D721Med (cell line): ENCODE data around the gene BRCC3.
A peak's percentile ranks its signal among the peaks of the same experiment; 100 is the strongest.
"Not testable (repeated sequence)": the region's sequence is repeated elsewhere in the genome, so short reads cannot be mapped to it uniquely, and the experiment has no call there.

ENCODE experiments used
- DNase-seq: peaks from one replicate; pipeline ENCODE4 v3.0.0; 2011; ENCODE audit warnings: low spot score; ENCODE audit not compliant: insufficient read length
- FAIRE-seq: peaks from 2 replicates; lab custom pipeline; 2011; peaks lifted over from hg19 to GRCh38; lab: Jason Lieb, UNC
- CTCF ChIP-seq: IDR thresholded peaks from 2 replicates; pipeline ENCODE4 v1.5.1; 2012; ENCODE audit warnings: mild to moderate bottlenecking, control low read depth; ENCODE audit not compliant: insufficient read depth; ENCODE audit errors: missing control alignments

BRCC3 gene

GRCh38 chrX:155115174-155115819 is 44.0 kb downstream of the BRCC3 start:
- TF ChIP-seq CTCF: no peak
- no peak for FAIRE-seq
- DNase-seq: no peak

- no peak for TF ChIP-seq CTCF
- no peak for FAIRE-seq
- no peak for DNase-seq
These were observed 56.2 kb downstream of the BRCC3 start for GRCh38 chrX:155127465-155127864.

GRCh38 chrX:155127940-155128339 is 56.6 kb downstream of the BRCC3 start:
- TF ChIP-seq CTCF: no peak
- DNase-seq (no peak), FAIRE-seq (no peak)

- no peak for FAIRE-seq
- no peak for DNase-seq
- TF ChIP-seq CTCF: no peak
These were observed 60.8 kb downstream of the BRCC3 start for GRCh38 chrX:155132110-155132509.

GRCh38 chrX:155134255-155134654 is 62.9 kb downstream of the BRCC3 start:
- FAIRE-seq (no peak), DNase-seq (no peak)
- TF ChIP-seq CTCF: no peak

- FAIRE-seq (no peak), DNase-seq (no peak)
- no peak for TF ChIP-seq CTCF
These were observed 72.7 kb downstream of the BRCC3 start for GRCh38 chrX:155143959-155144548.

GRCh38 chrX:155144926-155145325 is 73.6 kb downstream of the BRCC3 start:
- DNase-seq (no peak), FAIRE-seq (peak; percentile 11)
- TF ChIP-seq CTCF: no peak

- FAIRE-seq, DNase-seq: not testable (repeated sequence)
These were observed 76.3 kb downstream of the BRCC3 start for GRCh38 chrX:155147612-155148011.

- DNase-seq, FAIRE-seq: not testable (repeated sequence)
These were observed 76.9 kb downstream of the BRCC3 start for GRCh38 chrX:155148166-155148565.
